PFSK-1 (cell line): ENCODE measurements around the gene MAP2K6.

Experiments
- REST ChIP-seq, 2 experiments: IDR thresholded peaks; 2 replicates each; pipeline versions ENCODE4 v1.6.1 to v1.8.0; 2011 to 2012; ENCODE audit warnings: low read depth in 2 of 2, low read length in 2 of 2, control low read depth in 1 of 2, inconsistent platforms in 1 of 2, mild to moderate bottlenecking in 1 of 2, moderate library complexity in 1 of 2; ENCODE audit not compliant: insufficient read depth in 1 of 2
- TAF1 ChIP-seq: IDR thresholded peaks from 2 replicates; pipeline ENCODE4 v1.6.1; 2012; ENCODE audit warnings: low read length, control low read depth, borderline replicate concordance; ENCODE audit not compliant: insufficient read depth

- TF ChIP-seq TAF1: no peak
- TF ChIP-seq REST (IDR thresholded peaks at IDR 0.05; ENCODE audit: insufficient read depth in 1 of 2, low read depth in 2 of 2, low read length in 2 of 2): no peak
These were observed 82.7 kb downstream of the MAP2K6 start for GRCh38 chr17:69497161-69497560.
